ENCODE results near the gene CRELD1.

CRELD1 gene

DNA sequence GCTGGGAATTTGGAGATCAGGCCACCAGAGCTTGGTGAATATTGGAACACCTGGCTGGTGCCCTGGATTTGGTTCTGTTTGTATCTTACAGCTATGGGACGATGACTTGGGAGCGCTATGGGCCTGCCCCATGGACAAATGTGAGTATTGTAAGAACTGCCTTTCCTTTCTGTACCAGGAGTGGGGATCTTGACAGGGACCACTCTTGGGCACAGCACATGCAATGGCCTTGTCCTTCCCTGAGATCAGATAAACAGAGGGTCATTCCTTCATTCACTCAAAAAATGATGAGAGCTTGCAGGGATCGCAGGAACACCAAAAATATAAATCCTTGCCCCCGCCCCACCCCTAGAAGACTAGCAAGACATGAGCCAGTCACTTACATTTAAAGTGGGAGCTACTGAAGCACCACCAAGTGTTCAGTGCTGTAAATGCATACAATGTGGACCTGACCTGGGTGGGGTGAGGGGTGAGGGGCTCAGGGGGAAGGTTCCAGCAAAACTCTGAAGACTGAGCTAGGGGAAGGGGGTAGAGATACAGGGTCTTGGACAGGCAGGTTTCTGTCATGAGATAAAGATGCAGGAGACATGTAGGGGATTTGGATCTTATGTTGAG lies 2.7 kb upstream of the CRELD1 start:
- DNase-seq (ENCODE audit: low read depth), result peak; percentile 53
- TF ChIP-seq, protein P1, sequence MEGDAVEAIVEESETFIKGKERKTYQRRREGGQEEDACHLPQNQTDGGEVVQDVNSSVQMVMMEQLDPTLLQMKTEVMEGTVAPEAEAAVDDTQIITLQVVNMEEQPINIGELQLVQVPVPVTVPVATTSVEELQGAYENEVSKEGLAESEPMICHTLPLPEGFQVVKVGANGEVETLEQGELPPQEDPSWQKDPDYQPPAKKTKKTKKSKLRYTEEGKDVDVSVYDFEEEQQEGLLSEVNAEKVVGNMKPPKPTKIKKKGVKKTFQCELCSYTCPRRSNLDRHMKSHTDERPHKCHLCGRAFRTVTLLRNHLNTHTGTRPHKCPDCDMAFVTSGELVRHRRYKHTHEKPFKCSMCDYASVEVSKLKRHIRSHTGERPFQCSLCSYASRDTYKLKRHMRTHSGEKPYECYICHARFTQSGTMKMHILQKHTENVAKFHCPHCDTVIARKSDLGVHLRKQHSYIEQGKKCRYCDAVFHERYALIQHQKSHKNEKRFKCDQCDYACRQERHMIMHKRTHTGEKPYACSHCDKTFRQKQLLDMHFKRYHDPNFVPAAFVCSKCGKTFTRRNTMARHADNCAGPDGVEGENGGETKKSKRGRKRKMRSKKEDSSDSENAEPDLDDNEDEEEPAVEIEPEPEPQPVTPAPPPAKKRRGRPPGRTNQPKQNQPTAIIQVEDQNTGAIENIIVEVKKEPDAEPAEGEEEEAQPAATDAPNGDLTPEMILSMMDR (IDR thresholded peaks at IDR 0.05; ENCODE audit: low read depth, low read length), result no peak
- TF ChIP-seq MYC (IDR thresholded peaks at IDR 0.05; ENCODE audit: low read depth, low read length) (no peak), POLR2A (IDR thresholded peaks at IDR 0.05; ENCODE audit: extremely low read depth, insufficient read length) (no peak), MAX (IDR thresholded peaks at IDR 0.05; ENCODE audit: low read depth, low read length) (no peak)
- no peak overlapping the region for H3K4me3 ChIP-seq (ENCODE audit: low read depth, low read length)

DNA sequence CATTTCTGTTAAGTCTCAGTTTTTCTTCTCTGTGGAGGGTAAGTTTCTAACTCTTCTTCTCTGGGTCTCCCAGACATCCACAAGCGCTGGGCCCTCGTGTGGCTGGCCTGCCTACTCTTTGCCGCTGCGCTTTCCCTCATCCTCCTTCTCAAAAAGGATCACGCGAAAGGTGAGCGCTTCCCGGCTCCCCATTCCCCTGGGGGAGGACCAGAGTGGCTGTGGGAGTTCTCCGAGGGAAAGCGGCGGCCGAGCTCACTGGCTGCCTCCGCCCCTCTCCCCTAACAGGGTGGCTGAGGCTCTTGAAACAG lies 1.1 kb upstream of the CRELD1 start:
- peak overlapping the region; percentile 54 for H3K4me3 ChIP-seq (ENCODE audit: low read depth, low read length)
- DNase-seq (ENCODE audit: low read depth), result no peak
- TF ChIP-seq, protein P1 (IDR thresholded peaks at IDR 0.05; ENCODE audit: low read depth, low read length), result no peak
- TF ChIP-seq MYC (IDR thresholded peaks at IDR 0.05; ENCODE audit: low read depth, low read length) (no peak), POLR2A (IDR thresholded peaks at IDR 0.05; ENCODE audit: extremely low read depth, insufficient read length) (no peak), MAX (IDR thresholded peaks at IDR 0.05; ENCODE audit: low read depth, low read length) (no peak)

DNA sequence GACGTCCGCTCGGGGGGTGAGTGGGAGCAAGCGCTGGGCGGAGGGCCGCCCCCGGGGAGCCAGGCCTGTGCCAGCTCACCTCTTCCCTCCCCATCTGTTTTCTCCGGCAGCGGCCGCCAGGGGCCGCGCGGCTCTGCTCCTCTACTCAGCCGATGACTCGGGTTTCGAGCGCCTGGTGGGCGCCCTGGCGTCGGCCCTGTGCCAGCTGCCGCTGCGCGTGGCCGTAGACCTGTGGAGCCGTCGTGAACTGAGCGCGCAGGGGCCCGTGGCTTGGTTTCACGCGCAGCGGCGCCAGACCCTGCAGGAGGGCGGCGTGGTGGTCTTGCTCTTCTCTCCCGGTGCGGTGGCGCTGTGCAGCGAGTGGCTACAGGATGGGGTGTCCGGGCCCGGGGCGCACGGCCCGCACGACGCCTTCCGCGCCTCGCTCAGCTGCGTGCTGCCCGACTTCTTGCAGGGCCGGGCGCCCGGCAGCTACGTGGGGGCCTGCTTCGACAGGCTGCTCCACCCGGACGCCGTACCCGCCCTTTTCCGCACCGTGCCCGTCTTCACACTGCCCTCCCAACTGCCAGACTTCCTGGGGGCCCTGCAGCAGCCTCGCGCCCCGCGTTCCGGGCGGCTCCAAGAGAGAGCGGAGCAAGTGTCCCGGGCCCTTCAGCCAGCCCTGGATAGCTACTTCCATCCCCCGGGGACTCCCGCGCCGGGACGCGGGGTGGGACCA lies 632 bp upstream of the CRELD1 start:
- H3K4me3 ChIP-seq (ENCODE audit: low read depth, low read length), result peak overlapping the region; percentile 62
- peak; percentile 94 for DNase-seq (ENCODE audit: low read depth)
- TF ChIP-seq MAX (IDR thresholded peaks at IDR 0.05; ENCODE audit: low read depth, low read length) (peak; percentile 76), POLR2A (IDR thresholded peaks at IDR 0.05; ENCODE audit: extremely low read depth, insufficient read length) (peak; percentile 54), MYC (IDR thresholded peaks at IDR 0.05; ENCODE audit: low read depth, low read length) (peak; percentile 72; the same call in 1 of the 2 replicates)
- TF ChIP-seq, protein P1 (IDR thresholded peaks at IDR 0.05; ENCODE audit: low read depth, low read length), result peak; percentile 70

DNA sequence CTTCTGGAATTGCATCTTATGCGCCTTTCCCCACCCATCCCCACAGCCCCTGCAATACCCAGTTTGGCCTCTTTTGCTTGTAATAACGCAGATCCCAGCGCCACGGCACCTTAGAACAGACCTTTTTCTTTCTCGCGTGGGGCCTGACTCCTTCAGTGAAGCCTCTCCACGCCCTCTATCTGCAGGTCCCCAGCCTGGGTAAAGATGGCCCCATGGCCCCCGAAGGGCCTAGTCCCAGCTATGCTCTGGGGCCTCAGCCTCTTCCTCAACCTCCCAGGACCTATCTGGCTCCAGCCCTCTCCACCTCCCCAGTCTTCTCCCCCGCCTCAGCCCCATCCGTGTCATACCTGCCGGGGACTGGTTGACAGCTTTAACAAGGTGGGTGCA lies 594 bp downstream of the CRELD1 start:
- peak overlapping the region; percentile 79 for H3K4me3 ChIP-seq (ENCODE audit: low read depth, low read length)
- DNase-seq (ENCODE audit: low read depth), result peak; percentile 59
- no peak for TF ChIP-seq MYC (IDR thresholded peaks at IDR 0.05; ENCODE audit: low read depth, low read length)
- TF ChIP-seq, protein P1 (IDR thresholded peaks at IDR 0.05; ENCODE audit: low read depth, low read length), result no peak
- no peak for TF ChIP-seq MAX (IDR thresholded peaks at IDR 0.05; ENCODE audit: low read depth, low read length)
- TF ChIP-seq POLR2A (IDR thresholded peaks at IDR 0.05; ENCODE audit: extremely low read depth, insufficient read length), result no peak

- H3K4me3 ChIP-seq (ENCODE audit: low read depth, low read length), result peak overlapping the region; percentile 79
- TF ChIP-seq, protein P1 (IDR thresholded peaks at IDR 0.05; ENCODE audit: low read depth, low read length), result no peak
- TF ChIP-seq MYC (IDR thresholded peaks at IDR 0.05; ENCODE audit: low read depth, low read length) (no peak), MAX (IDR thresholded peaks at IDR 0.05; ENCODE audit: low read depth, low read length) (no peak), POLR2A (IDR thresholded peaks at IDR 0.05; ENCODE audit: extremely low read depth, insufficient read length) (no peak)
- no peak for DNase-seq (ENCODE audit: low read depth)
Measured at GRCh38 chr3:9934993-9935392, 1.4 kb downstream of the CRELD1 start.

All from NB4 (cell line).